Measurements from ENCODE around the gene ZNF296.

The ZNF296 gene

DNA sequence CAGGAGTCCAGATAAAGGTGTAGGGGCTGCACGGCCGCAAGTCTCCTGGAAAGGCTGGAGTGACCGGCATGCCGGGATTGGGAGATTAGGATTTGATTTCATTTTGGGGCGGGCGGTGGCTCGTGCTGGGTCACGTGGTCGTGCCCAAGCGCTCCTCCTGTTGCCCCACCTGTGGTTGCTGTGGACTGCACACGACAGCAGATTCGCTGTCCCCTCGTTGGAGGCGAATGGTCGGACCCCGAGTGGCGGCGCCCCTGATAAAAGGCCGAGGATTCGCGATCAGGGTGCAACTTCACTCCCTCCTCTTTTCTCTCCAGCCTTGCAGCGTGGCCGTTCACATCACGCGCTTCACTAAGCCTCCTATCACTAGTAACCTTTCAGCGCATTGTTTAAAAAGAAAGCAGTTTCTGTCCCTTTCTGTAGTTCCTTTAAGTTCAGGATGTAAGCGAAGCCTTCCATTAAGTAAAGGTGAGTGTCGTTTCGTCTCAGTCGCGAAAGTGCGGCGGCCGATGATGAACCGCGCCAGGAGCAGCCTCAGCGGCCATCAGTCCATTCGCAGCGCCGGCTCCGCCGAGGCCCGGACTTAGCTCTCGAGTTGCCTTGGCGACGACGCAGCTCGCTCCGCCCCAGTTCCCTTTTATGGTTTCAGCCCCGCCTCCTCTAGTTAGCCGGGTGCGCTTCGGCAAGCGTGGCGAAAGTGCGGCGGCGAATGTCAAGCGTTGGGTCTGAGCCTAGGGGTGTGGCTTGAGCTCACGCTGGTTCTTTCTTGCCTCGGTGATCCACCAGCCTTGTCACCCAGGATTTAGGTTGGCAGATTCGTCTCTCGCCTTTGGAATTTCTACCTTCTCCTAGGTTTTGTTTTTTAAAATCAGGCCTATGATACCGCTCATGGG lies 15.0 kb upstream of the ZNF296 start:
- TF ChIP-seq, protein P1, sequence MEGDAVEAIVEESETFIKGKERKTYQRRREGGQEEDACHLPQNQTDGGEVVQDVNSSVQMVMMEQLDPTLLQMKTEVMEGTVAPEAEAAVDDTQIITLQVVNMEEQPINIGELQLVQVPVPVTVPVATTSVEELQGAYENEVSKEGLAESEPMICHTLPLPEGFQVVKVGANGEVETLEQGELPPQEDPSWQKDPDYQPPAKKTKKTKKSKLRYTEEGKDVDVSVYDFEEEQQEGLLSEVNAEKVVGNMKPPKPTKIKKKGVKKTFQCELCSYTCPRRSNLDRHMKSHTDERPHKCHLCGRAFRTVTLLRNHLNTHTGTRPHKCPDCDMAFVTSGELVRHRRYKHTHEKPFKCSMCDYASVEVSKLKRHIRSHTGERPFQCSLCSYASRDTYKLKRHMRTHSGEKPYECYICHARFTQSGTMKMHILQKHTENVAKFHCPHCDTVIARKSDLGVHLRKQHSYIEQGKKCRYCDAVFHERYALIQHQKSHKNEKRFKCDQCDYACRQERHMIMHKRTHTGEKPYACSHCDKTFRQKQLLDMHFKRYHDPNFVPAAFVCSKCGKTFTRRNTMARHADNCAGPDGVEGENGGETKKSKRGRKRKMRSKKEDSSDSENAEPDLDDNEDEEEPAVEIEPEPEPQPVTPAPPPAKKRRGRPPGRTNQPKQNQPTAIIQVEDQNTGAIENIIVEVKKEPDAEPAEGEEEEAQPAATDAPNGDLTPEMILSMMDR (IDR thresholded peaks at IDR 0.05; ENCODE audit: low read depth, low read length) = no peak
- peak; percentile 97 for DNase-seq (ENCODE audit: extremely low read depth, low read depth)

GRCh38 chr19:45090606-45091005 lies 14.3 kb upstream of the ZNF296 start:
- TF ChIP-seq, protein P1 (IDR thresholded peaks at IDR 0.05; ENCODE audit: low read depth, low read length) = no peak
- no peak for DNase-seq (ENCODE audit: extremely low read depth, low read depth)

DNA sequence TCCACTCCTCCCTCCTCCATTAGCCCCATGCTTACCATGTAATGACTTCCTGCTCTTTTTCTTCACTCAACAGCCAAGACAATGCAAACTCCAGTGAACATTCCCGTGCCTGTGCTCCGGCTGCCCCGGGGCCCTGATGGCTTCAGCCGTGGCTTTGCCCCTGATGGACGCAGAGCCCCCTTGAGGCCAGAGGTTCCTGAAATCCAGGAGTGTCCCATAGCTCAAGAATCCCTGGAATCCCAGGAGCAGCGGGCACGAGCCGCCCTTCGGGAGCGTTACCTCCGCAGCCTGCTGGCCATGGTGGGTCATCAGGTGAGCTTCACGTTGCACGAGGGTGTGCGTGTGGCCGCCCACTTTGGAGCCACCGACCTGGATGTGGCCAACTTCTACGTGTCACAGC lies 13.8 kb upstream of the ZNF296 start:
- TF ChIP-seq, protein P1 (IDR thresholded peaks at IDR 0.05; ENCODE audit: low read depth, low read length) = no peak

GRCh38 chr19:45087531-45087930 lies 11.3 kb upstream of the ZNF296 start:
- no peak for DNase-seq (ENCODE audit: extremely low read depth, low read depth)
- TF ChIP-seq, protein P1 (IDR thresholded peaks at IDR 0.05; ENCODE audit: low read depth, low read length) = no peak

More for the DNA sequence above, 13.8 kb upstream of the ZNF296 start:
- no peak for DNase-seq (ENCODE audit: extremely low read depth, low read depth)

GRCh38 chr19:45086480-45086879 lies 10.2 kb upstream of the ZNF296 start:
- no peak for DNase-seq (ENCODE audit: extremely low read depth, low read depth)
- TF ChIP-seq, protein P1 (IDR thresholded peaks at IDR 0.05; ENCODE audit: low read depth, low read length) = no peak

GRCh38 chr19:45082170-45082569 lies 5.9 kb upstream of the ZNF296 start:
- TF ChIP-seq, protein P1 (IDR thresholded peaks at IDR 0.05; ENCODE audit: low read depth, low read length) = no peak
- DNase-seq (ENCODE audit: extremely low read depth, low read depth) = no peak

DNA sequence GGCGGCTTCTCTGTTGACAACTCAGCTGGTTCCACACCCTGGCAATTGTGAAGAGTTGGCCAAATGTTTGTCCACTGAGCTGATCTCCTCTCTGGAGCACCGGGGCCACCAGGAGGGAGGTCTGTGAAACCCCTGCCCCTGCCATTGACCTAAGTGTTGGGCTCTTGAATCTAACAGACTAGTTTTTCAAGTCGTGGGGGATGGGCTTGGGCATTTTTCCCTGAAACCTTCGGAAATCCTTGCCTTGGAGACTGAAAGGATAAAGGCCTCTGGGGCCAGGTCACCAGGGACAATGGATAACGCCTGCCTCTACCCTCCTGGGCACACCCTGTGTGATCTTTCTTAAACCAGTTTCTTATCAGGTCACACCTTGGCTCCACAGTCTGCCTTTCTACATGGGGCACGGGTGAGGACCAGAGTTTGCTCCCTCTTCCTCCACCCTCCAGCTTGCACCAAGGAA lies 3.7 kb upstream of the ZNF296 start:
- TF ChIP-seq, protein P1 (IDR thresholded peaks at IDR 0.05; ENCODE audit: low read depth, low read length) = no peak
- DNase-seq (ENCODE audit: extremely low read depth, low read depth) = no peak

All from AG09319 (cell line).